K562 (cell line): ENCODE results near the gene MAB21L3. TPM values are rescaled to one million over a fixed set of nuclear protein-coding genes. Genes with fewer than 3 reads are reported as not detected.
A peak's percentile ranks its signal among the peaks of the same experiment; 100 is the strongest.

ENCODE experiments used
- ATAC-seq: fragments of 200-7000 bp; cut with Tn5 transposase; 3 replicates; pipeline ENCODE4 v1.9.1; 2020; ENCODE audit warnings: moderate library complexity
- BruUV-seq: library from RNA; stranded (reverse); fragments of 400-500 nt; replicated peaks from 2 replicates; lab custom pipeline; 2021; lab: Mats Ljungman, UMichigan
- CTCF ChIA-PET: fragments of 300-600 bp; formaldehyde crosslinking; extraction: SDS; loops from one replicate; lab custom pipeline; 2021; ENCODE audit warnings: low intra/inter-chr PET ratio; lab: Yijun Ruan, JAX
- POLR2A ChIA-PET: fragments of 300-600, 350-650 bp; sonication (Branson Sonifier 250); formaldehyde crosslinking; extraction: SDS; loops from one replicate; lab custom pipeline; 2021; ENCODE audit warnings: antibody characterized with exemption, inconsistent platforms; lab: Yijun Ruan, JAX
- DNase-seq, 4 experiments: peaks; one replicate each; pipeline versions ENCODE4 v3.0.0 to v3.0.0-alpha.2; 2011 to 2018; ENCODE audit warnings: low spot score in 3 of 4, mixed read lengths in 3 of 4; ENCODE audit errors: extremely low read depth in 1 of 4
- FAIRE-seq: peaks from 2 replicates; lab custom pipeline; 2011; peaks lifted over from hg19 to GRCh38; lab: Jason Lieb, UNC
- H2AFZ ChIP-seq: 2 replicates; pipeline ENCODE4 v1.6.0; 2011; ENCODE audit warnings: low read depth, low read length, control low read depth, inconsistent platforms
- H3K27ac ChIP-seq: fragments of 200-600 bp; 3 replicates; pipeline ENCODE4 v1.8.0; 2011; ENCODE audit warnings: low read depth, mild to moderate bottlenecking, control low read depth, inconsistent platforms, low read length, moderate library complexity, mixed read lengths; ENCODE audit errors: extremely low read depth
- H3K27me3 ChIP-seq, 2 experiments: fragments of 300-600 bp in 1 of 2; 2 replicates in 1 of 2; 3 replicates in 1 of 2; pipeline versions ENCODE4 v1.6.0 to v1.8.0; 2011; ENCODE audit warnings: inconsistent platforms in 2 of 2, low read length in 2 of 2, mild to moderate bottlenecking in 1 of 2, mixed read lengths in 1 of 2, moderate library complexity in 1 of 2; ENCODE audit not compliant: control insufficient read depth in 2 of 2, insufficient read depth in 2 of 2
- H3K36me3 ChIP-seq: fragments of 300-600 bp; 3 replicates; pipeline ENCODE4 v1.8.0; 2011; ENCODE audit warnings: mild to moderate bottlenecking, low read length, inconsistent platforms; ENCODE audit not compliant: control insufficient read depth, insufficient read depth
- H3K4me1 ChIP-seq, 2 experiments: fragments of 200-600 bp in 1 of 2; replicated peaks in 1 of 2; 2 replicates in 1 of 2; 3 replicates in 1 of 2; pipeline versions ENCODE4 v1.5.1 to v1.8.0; 2011; ENCODE audit warnings: inconsistent platforms in 2 of 2, low read length in 2 of 2, mild to moderate bottlenecking in 1 of 2, mixed read lengths in 1 of 2, moderate library complexity in 1 of 2; ENCODE audit not compliant: control insufficient read depth in 2 of 2, insufficient read depth in 2 of 2
- H3K4me2 ChIP-seq: 2 replicates; pipeline ENCODE4 v1.6.1; 2011; ENCODE audit warnings: low read length, control low read depth, inconsistent platforms, mixed read lengths; ENCODE audit not compliant: insufficient read depth
- H3K4me3 ChIP-seq: fragments of 200-600 bp; sonication (generic), shearing (Covaris generic); 2 replicates; pipeline ENCODE4 v1.5.1; 2016; ENCODE audit warnings: control low read depth, inconsistent platforms
- H3K79me2 ChIP-seq: fragments of 200-600 bp; 3 replicates; pipeline ENCODE4 v1.8.0; 2011; ENCODE audit warnings: low read length, inconsistent platforms; ENCODE audit not compliant: control insufficient read depth, insufficient read depth
- H3K9ac ChIP-seq, 2 experiments: 2 replicates each; pipeline versions ENCODE4 v1.6.0 to v1.6.1; 2011; ENCODE audit warnings: low read depth in 2 of 2, low read length in 2 of 2, control low read depth in 1 of 2, inconsistent platforms in 1 of 2, mild to moderate bottlenecking in 1 of 2, mixed read lengths in 1 of 2; ENCODE audit not compliant: insufficient read depth in 1 of 2
- H3K9me1 ChIP-seq: one replicate; pipeline ENCODE4 v1.6.0; 2011; ENCODE audit warnings: inconsistent platforms, mild to moderate bottlenecking, low read length, moderate library complexity; ENCODE audit not compliant: control insufficient read depth, insufficient read depth
- H3K9me3 ChIP-seq: replicated peaks from 2 replicates; pipeline ENCODE4 v1.5.1; 2011; ENCODE audit warnings: low read depth, low read length, inconsistent platforms; ENCODE audit not compliant: control insufficient read depth, insufficient read depth
- H4K20me1 ChIP-seq: replicated peaks from 2 replicates; pipeline ENCODE4 v1.6.1; 2011; ENCODE audit warnings: low read length, inconsistent platforms, mixed read lengths; ENCODE audit not compliant: control insufficient read depth, insufficient read depth
- BRCA1 ChIP-seq, 2 experiments: fragments of 450-650 bp in 1 of 2; sonication (generic) in 1 of 2; formaldehyde crosslinking in 1 of 2; IDR thresholded peaks; 2 replicates each; pipeline versions ENCODE4 v1.5.0 to v1.6.1; 2017 to 2020; ENCODE audit warnings: mild to moderate bottlenecking in 1 of 2, missing genetic modification reagents in 1 of 2
- CBX3 ChIP-seq, 2 experiments: IDR thresholded peaks; 1 replicate in 1 of 2; 2 replicates in 1 of 2; pipeline ENCODE4 v1.6.1; 2012; ENCODE audit warnings: inconsistent platforms in 2 of 2, low read length in 2 of 2, borderline replicate concordance in 1 of 2, control low read depth in 1 of 2
- RBM25 ChIP-seq: fragments of 200-400 bp; formaldehyde crosslinking; IDR thresholded peaks from 2 replicates; pipeline ENCODE4 v1.6.1; 2018; ENCODE audit warnings: low read length, low read depth, moderate library complexity; ENCODE audit not compliant: severe bottlenecking
- TRIM28 ChIP-seq: fragments of 450-650 bp; IDR thresholded peaks from 2 replicates; pipeline ENCODE4 v1.6.1; 2017
- XRCC3 ChIP-seq: fragments of 450-650 bp; IDR thresholded peaks from 2 replicates; pipeline ENCODE4 v1.6.1; 2017; ENCODE audit warnings: mild to moderate bottlenecking, moderate library complexity
- WGBS: fragments of 100-300 bp; shearing (Covaris generic); methylation state at CpG from one replicate; pipeline ENCODE4 v1.1.6; 2016; ENCODE audit warnings: low coverage, mixed read lengths; ENCODE audit not compliant: insufficient coverage; ENCODE audit errors: missing lambda C conversion rate; 5-methylcytosine and 5-hydroxymethylcytosine counted together
- in situ Hi-C: fragments of 300-500 bp; cut with MboI; formaldehyde crosslinking; loops from 4 replicates; pipeline ENCODE4 v1.15.0; 2018; ENCODE audit warnings: inconsistent platforms, mixed read lengths
- intact Hi-C: fragments of 100-400 bp; cut with micrococcal nuclease; formaldehyde crosslinking; loops from 2 replicates; pipeline ENCODE4 v1.14.2; 2022
- polyA plus RNA-seq, 8 experiments: library from polyadenylated mRNA; depleted of rRNA in 4 of 8; stranded (reverse) in 5 of 8; unstranded in 3 of 8; fragments of >200 nt; fragmentation: Nextera tagmentation in 2 of 8; fragmentation: Illumina TruSeq in 1 of 8; extraction: Ambion mirVana in 2 of 8; extraction: Trizol in 1 of 8; gene quantifications; 2 replicates each; pipeline versions ENCODE4 v1.2.1 to v1.2.3, GENCODE V29; 2011 to 2014; ENCODE audit warnings: inconsistent platforms in 1 of 8, missing spikeins in 1 of 8
- total RNA-seq, 7 experiments: library from RNA; depleted of rRNA in 6 of 7; stranded (reverse); fragments of >200 nt in 6 of 7; fragmentation: Illumina TruSeq in 2 of 7; extraction: Trizol in 2 of 7; gene quantifications; 2 replicates each; pipeline versions ENCODE4 v1.2.1 to v1.2.3, GENCODE V29; 2011 to 2021; ENCODE audit warnings: low replicate concordance in 1 of 7
- TF ChIP-seq, protein P1 (sequence below), 3 experiments: IDR thresholded peaks in 2 of 3; conservative IDR thresholded peaks in 1 of 3; 2 replicates each; pipeline ENCODE4 v1.5.1; 2011 to 2012; ENCODE audit warnings: low read length in 3 of 3, mild to moderate bottlenecking in 3 of 3, control low read depth in 2 of 3, improper control_type of control experiment in 1 of 3, inconsistent platforms in 1 of 3, low read depth in 1 of 3, mixed read lengths in 1 of 3, moderate library complexity in 1 of 3; ENCODE audit not compliant: insufficient read depth in 2 of 3
- TF ChIP-seq, protein P2 (sequence below): fragments of 450-650 bp; IDR thresholded peaks from 2 replicates; pipeline ENCODE4 v1.6.1; 2018; ENCODE audit warnings: mild to moderate bottlenecking, low read depth; ENCODE audit not compliant: partially characterized antibody
- TF ChIP-seq, protein P3 (sequence below): IDR thresholded peaks from 2 replicates; pipeline ENCODE4 v1.6.1; 2011; ENCODE audit warnings: borderline replicate concordance, low read depth, mild to moderate bottlenecking, moderate library complexity, low read length; ENCODE audit not compliant: insufficient read depth, poor library complexity, severe bottlenecking

MAB21L3 gene
- total and polyA plus RNA-seq, 9 of the 15 experiments (the other 6 are each of a cell fraction or from before 2014, with no cell fraction given) = not detected

DNA sequence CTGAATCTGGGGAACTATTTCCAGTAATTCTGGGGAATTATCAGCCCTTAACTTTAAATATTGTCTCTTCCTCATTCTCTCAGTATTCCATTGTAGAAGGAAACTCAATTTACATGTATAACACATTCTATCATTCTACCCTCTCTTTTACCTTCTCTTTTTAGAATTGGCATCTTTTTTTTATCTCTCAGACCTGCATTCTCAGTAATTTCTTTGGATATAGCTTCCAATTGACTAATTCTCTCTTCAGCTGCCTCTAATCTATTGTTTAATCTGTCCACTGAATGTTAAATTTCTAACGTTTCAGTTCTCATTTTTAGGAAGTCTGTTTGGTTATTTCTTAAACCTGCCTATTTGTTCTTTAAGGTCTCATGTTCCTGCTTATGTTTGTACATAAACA lies 33.0 kb downstream of the MAB21L3 start:
- no peaks in the 10 kb centered on the region; a peak in 1 of 5 replicates for H3K4me1 ChIP-seq
- H3K36me3 ChIP-seq = no peaks in the 10 kb centered on the region
- FAIRE-seq (no peak), DNase-seq (no peak), ATAC-seq (no peak)
- no TSS peak for BruUV-seq
- no peaks in the 10 kb centered on the region for H3K79me2 ChIP-seq
- no peak overlapping the region for H3K9ac ChIP-seq
- ChIA-PET POLR2A (interaction anchor here (0.5 kb wide), 1 partner anchor 17 kb away, joined by 3 read pairs; no protein-coding TSS in a partner anchor), CTCF (no interaction called here)
- no peak overlapping the region for H3K4me3 ChIP-seq
- no peaks in the 10 kb centered on the region for H3K27me3 ChIP-seq
- H3K9me3 ChIP-seq = 0 out of 2 replicates have a peak, but pooled peaks cover 2% of the 10 kb centered on the region
- H3K9me1 ChIP-seq = no peaks in the 10 kb centered on the region
- H2AFZ ChIP-seq = no peak overlapping the region
- TF ChIP-seq, protein P1, sequence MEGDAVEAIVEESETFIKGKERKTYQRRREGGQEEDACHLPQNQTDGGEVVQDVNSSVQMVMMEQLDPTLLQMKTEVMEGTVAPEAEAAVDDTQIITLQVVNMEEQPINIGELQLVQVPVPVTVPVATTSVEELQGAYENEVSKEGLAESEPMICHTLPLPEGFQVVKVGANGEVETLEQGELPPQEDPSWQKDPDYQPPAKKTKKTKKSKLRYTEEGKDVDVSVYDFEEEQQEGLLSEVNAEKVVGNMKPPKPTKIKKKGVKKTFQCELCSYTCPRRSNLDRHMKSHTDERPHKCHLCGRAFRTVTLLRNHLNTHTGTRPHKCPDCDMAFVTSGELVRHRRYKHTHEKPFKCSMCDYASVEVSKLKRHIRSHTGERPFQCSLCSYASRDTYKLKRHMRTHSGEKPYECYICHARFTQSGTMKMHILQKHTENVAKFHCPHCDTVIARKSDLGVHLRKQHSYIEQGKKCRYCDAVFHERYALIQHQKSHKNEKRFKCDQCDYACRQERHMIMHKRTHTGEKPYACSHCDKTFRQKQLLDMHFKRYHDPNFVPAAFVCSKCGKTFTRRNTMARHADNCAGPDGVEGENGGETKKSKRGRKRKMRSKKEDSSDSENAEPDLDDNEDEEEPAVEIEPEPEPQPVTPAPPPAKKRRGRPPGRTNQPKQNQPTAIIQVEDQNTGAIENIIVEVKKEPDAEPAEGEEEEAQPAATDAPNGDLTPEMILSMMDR (IDR thresholded peaks at IDR 0.05 in 2 of 3, conservative IDR thresholded peaks at IDR 0.05 in 1 of 3; ENCODE audit: insufficient read depth in 2 of 3, low read depth in 1 of 3, low read length in 3 of 3) = no peak
- TF ChIP-seq RBM25 (peak; percentile 41), XRCC3 (0 out of 2 replicates have a peak, but pooled peaks have one; percentile 17), BRCA1 (IDR thresholded peaks at IDR 0.05) (no peak), BRCA1 (CRISPR knock-in tag; IDR thresholded peaks at IDR 0.05) (no peak), TRIM28 (peak; percentile 66; the same call in 1 of the 2 replicates), CBX3 (IDR thresholded peaks at IDR 0.05; ENCODE audit: borderline replicate concordance in 1 of 2, low read length in 2 of 2) (peak in 1 of 2 experiments; percentile 80; a peak in 2 of 3 replicates)
- TF ChIP-seq, protein P2, sequence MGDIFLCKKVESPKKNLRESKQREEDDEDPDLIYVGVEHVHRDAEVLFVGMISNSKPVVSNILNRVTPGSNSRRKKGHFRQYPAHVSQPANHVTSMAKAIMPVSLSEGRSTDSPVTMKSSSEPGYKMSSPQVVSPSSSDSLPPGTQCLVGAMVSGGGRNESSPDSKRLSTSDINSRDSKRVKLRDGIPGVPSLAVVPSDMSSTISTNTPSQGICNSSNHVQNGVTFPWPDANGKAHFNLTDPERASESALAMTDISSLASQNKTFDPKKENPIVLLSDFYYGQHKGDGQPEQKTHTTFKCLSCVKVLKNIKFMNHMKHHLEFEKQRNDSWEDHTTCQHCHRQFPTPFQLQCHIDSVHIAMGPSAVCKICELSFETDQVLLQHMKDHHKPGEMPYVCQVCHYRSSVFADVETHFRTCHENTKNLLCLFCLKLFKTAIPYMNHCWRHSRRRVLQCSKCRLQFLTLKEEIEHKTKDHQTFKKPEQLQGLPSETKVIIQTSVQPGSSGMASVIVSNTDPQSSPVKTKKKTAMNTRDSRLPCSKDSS = peak; percentile 80
- TF ChIP-seq, protein P3, sequence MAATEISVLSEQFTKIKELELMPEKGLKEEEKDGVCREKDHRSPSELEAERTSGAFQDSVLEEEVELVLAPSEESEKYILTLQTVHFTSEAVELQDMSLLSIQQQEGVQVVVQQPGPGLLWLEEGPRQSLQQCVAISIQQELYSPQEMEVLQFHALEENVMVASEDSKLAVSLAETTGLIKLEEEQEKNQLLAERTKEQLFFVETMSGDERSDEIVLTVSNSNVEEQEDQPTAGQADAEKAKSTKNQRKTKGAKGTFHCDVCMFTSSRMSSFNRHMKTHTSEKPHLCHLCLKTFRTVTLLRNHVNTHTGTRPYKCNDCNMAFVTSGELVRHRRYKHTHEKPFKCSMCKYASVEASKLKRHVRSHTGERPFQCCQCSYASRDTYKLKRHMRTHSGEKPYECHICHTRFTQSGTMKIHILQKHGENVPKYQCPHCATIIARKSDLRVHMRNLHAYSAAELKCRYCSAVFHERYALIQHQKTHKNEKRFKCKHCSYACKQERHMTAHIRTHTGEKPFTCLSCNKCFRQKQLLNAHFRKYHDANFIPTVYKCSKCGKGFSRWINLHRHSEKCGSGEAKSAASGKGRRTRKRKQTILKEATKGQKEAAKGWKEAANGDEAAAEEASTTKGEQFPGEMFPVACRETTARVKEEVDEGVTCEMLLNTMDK = no peak
- H3K4me2 ChIP-seq = no peak overlapping the region
- intact Hi-C loops (loop anchor here (10.0 kb wide), 1 partner anchor 911 kb away; no protein-coding TSS in a partner anchor), in situ Hi-C loops (no loop called here)
- H3K27ac ChIP-seq = no peak overlapping the region
- no peaks in the 10 kb centered on the region for H4K20me1 ChIP-seq
- 3% methylated on average over 1 of the region's 1 CpG for WGBS
